TTC549 (cell line): ENCODE data around the gene OPHN1.
"Not testable (repeated sequence)": the region's sequence is repeated elsewhere in the genome, so short reads cannot be mapped to it uniquely, and the experiment has no call there.

Experiments used
- FAIRE-seq: peaks from 2 replicates; lab custom pipeline; 2012; peaks lifted over from hg19 to GRCh38; lab: Jason Lieb, UNC

Gene OPHN1

DNA sequence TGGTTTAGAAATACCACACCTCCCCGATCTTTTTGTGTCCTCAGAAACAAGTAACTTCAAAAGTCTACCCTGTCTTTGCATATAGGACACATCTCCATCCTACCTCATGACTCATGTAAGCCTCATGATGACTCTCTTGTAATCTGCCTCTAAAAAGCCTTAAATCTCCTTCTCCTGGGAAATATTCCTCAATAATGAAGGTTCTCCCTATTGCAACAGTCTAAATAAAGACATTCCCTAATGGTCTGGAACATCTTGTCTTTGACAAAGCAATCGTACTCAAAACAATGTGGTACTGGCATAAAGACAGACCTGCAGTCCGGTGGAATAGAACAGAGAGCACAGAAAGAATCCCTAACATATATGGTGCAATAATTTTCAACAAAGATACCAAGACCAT is 257.7 kb downstream of the OPHN1 start:
- no peak for FAIRE-seq

DNA sequence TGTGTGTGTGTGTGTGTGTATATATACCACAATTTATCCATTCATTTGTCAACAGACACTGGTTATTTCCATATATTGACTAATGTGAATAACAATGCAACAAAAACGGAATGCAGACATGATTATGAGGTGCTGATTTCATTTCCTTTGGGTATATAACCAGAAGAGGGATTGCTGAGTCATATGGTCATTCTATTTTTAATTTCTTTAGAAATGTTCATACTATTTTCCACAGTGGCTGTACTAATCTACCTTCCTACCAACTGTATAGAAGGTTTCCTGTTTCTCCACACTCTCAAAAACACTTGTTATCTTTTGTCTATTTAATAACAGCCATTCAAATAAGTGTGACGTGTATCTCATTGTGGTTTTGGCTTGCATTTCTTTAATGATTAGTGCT is 269.9 kb downstream of the OPHN1 start:
- FAIRE-seq = no peak

GRCh38 chrX:68147848-68148247 is 285.4 kb downstream of the OPHN1 start:
- no peak for FAIRE-seq

DNA sequence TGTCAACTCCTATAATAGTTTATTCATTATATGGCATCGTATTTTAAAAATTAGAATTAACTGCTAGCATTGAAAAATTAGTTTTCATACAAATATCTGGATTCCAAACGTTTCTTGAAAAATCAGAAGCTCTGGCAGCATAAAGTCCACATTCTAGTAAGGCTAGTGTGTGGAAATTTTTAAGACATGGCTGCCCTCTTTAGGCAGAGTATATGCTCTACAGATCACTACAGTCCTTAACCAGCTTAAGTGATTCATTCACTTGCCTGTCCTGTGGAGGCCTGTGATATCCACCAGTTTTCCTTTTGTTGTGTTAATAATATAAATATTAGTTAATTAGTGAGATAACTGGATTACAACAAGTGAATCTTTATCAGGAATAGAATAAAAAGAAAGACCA is 287.2 kb downstream of the OPHN1 start:
- peak; percentile 46 for FAIRE-seq

DNA sequence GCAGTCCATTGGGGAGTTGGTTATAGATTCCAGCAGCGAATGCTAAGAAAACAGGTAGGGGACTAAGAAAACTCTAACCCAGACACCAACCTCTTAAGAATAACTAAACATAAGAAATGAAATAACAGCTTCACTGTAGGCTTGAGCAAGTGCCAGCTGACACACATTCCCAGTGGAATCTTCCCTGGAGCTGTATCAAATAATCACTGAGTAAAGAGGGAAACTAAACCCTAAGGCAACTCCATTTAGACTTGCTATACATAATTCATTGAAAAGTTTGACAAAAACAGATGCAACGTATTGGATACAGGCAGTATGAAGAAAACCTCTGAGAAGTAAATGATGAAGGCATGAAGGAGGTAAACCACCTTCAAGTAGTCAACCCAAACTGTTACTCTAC is 293.5 kb downstream of the OPHN1 start:
- no peak for FAIRE-seq

DNA sequence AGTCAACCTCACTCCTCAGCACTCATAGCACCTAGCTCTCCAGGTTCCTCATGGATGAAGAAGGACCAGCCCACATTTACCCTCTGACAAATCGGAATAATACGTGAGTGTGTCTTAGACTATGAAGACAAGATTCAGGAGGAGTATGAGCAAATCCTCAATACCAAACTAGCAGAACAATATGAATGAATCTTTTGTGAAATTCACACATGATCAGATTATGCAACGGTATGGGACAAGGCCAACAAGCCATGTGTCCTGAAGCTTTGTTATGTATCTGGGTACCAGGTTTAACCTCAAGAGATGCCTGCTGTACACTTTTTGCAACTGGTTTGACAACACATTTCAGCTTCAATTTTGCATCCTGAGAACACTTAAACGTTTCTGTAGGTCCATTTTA is 300.1 kb downstream of the OPHN1 start:
- no peak for FAIRE-seq

- no peak for FAIRE-seq
Observed at GRCh38 chrX:68132749-68133148, 300.5 kb downstream of the OPHN1 start.

DNA sequence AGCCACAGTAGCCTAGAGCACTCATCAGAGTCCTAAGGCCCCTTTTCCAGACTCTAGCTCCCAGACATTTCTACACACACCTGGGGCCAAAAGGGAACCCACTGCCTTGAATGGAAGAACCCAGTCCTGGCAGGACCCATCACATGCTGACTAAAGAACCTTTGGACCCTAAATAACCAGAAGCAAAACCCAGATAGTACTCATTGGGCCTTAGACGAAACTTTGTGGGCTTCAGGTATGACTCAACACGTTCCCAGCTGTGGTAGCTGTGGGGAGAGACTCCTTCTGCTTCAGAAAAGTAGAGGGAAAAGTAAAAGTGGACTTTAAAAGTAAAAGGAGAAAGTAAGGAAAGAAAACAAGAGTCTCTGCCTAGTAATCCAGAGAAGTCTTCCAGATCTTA is 311.5 kb downstream of the OPHN1 start:
- no peak for FAIRE-seq

DNA sequence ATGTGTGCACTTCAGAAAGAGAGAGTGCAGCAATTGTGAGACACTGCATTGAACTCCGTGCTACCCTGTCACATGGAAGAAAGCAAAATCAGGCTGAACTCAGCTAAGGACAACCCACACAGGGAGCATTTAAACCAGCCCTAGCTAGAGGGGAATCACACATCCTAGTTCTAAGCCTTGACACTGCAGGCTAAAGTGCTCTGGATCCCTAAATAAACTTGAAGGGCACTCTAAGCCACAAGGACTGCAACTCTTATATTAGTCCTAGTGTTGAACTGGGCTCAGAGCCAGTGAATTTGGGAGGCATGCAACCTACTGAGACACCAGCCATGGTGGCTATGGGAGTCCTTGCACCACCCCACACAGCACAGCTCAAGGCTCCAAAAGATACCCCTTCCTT is 311.9 kb downstream of the OPHN1 start:
- no peak for FAIRE-seq

GRCh38 chrX:68115371-68115770 is 317.9 kb downstream of the OPHN1 start:
- FAIRE-seq = no peak

- no peak for FAIRE-seq
Observed at GRCh38 chrX:68114573-68115129, 318.6 kb downstream of the OPHN1 start.

DNA sequence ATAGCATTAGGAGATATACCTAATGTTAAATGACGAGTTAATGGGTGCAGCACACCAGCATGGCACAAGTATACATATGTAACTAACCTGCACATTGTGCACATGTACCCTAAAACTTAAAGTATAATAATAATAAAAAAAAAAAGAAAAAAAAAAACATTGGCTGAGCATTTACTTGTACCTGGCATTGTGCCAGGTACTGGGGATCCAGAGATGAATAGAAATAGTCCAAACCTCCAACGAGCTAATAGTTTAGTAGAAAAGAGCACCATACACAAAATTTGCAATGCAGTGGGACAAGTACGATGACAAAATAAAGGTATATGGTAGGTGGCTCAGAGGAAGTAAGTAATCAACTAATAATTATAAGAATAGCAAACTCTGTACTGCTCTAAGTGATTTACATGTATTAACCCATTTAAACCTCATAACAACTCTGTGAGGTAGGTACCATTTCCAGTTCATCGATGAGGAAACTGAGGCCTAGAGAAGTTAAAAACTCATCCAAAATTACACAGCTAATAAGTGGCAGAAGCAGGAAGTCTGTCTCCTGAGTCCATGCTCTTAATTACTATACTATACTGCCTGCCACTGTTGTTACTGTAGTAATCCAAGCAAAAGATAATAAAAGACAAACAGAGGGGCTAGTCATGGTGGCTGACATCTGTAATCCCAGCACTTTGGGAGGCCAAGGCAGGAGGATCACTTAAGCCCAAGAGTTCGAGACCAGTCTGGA is 319.3 kb downstream of the OPHN1 start:
- FAIRE-seq = no peak

GRCh38 chrX:68112321-68112720 is 321.0 kb downstream of the OPHN1 start:
- FAIRE-seq = no peak

GRCh38 chrX:68109162-68109561 is 324.1 kb downstream of the OPHN1 start:
- no peak for FAIRE-seq

DNA sequence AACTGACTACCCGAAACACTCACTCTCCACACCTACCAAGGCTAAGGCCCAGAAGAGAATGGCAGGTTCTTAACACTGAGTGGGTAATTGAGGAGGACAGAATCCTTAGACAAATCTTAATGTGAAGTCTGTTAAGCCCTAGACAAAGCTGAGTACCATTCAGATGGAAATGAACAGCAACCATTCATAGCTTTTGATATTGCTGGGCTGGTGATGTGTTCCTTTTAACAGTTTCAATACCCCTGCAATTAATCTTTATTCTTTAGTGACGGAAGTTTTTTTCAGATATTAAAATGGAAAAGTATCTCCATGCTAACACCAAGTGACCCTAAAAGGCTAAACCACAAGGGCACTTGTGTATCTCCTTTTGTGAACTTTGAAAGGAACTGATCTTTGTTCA is 334.9 kb downstream of the OPHN1 start:
- FAIRE-seq = no peak

- no peak for FAIRE-seq
Observed at GRCh38 chrX:68090266-68090665, 343.0 kb downstream of the OPHN1 start.

- FAIRE-seq = no peak
Observed at GRCh38 chrX:68087526-68087925, 345.8 kb downstream of the OPHN1 start.

DNA sequence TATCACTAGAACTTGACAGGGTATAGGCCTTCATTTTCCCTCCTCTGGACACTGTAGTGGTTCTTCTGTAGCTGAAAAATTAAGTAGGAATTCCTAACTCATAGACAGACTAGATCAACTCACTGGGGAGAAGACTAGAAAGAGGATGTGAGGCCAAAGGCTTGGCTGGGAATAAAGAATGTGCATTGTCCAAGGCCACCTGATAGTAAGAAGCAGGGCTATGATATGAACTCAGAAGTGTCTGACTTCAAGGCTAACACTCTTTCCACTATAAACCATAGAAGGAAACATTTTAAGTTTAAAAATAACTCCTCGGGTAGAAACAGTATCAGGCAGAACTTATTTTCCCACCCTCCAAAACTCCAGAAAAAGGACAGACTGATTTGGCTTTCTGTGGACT is 346.6 kb downstream of the OPHN1 start:
- FAIRE-seq = no peak

- FAIRE-seq = no peak
Observed at GRCh38 chrX:68084765-68085164, 348.5 kb downstream of the OPHN1 start.

DNA sequence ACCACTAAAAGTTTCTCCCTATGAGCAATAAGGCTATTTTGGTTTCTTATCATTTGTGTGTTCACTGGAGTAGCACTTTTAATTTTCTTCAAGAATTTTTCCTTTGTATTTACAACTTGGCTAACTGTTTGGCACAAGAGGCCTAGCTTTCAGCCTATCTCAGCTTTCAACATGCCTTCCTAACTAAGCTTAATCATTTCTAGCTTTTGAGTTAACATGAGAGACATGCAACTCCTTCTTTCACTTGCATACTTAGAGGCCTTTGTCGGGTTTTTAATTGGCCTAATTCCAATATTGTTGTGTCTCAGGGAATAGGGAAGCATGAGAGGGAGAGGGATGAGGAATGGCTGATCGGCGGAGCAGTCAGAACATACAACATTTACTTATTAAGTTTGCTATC is 349.8 kb downstream of the OPHN1 start:
- no peak for FAIRE-seq

DNA sequence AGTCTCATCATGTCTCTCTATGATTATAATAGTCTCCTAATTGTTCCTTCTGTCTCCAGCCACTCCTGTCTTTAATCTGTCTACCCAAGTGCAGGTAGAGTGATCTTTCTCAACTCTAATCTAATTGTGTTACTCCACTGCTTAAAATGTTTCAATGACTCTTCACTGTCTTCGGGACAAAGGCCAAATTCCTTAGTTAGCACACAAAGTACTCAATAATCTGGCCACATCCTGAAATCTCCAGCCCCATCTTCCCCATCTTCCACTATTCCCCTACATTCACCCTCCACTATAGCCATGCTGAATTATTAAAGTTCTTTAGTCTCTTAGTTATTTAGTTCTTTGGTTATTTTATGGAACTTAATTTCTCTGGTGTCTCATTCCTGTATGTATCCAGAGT is 353.3 kb downstream of the OPHN1 start:
- FAIRE-seq = no peak

GRCh38 chrX:68078801-68079200 is 354.5 kb downstream of the OPHN1 start:
- FAIRE-seq = not testable (repeated sequence)

DNA sequence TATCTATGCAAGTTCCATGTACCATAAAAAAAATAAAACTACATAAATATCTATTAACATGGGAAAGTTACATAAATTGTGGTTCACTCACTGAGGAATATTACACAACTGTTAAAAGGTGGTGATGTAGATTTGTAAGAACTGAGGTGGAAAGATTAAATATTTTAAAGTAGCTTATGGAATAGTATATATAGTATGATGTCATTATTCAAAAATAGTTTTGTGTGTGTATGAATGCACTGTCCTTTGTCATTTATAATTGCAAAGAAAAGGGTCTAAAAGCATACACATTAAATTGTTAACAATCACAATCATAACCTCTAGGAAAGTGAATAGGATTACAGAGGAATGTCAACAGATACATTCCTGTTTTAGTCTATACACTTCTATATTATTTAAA is 355.9 kb downstream of the OPHN1 start:
- no peak for FAIRE-seq

DNA sequence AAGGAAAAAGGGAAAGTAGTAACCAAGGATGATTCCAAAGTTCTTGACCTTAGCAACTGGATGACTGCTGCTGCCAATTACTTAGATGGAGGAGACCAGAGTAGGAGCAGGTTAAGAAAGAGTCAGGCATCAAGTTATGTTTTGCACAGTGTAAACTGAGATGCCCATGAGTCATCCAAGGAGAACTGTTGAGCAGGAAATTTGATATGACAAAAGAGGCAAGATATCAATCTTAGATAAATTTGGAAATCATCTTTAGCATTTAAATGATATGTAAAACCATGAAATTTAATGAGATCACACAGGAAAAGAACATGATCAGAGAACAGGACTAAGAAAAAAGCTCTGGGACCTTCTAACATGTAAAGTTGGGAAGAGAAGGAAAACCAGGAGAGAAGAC is 361.3 kb downstream of the OPHN1 start:
- FAIRE-seq = no peak
